ENCODE measurements around the gene NCAPH2. TPM values are rescaled to one million over a fixed set of nuclear protein-coding genes. Genes with fewer than 3 reads are reported as not detected.

The NCAPH2 gene
- total RNA-seq, 4 donors from 2014 or later = 34.0 to 85.8 (median 41.2) TPM

DNA sequence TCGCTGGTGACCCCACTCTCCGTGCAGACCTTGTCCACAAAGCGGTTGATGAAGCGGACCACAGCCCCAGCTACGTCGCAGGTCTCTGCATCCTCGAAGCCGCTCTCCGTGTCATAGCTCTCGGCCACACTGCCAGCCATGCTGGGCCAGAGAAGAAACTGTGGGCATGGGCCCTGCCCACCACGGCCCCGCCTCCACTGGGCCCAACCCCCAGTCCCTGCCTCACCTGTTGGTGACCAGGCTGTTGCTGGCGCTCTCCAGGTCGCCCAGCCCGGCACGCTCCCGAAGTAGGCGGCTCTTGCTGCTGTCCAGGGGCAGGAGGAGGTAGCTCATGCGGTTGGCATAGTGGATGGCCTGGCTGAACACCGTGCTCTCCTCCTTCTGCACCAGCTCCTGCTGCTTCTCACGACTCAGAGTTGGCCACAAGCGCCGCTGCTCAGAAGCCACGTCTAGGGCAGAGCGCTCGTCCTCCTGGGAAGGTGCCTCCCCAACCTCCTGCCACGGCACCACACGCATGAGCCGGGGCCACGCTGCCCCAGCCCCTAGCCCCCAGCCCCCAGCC is 46.0 kb upstream of the NCAPH2 start:
- Histone ChIP-seq H3K4me1 (no peaks in the 10 kb centered on the region), H3K9me3 (no peaks in the 10 kb centered on the region), H3K27ac (no peak overlapping the region), H3K4me3 (no peak overlapping the region), H3K27me3 (no peaks in the 10 kb centered on the region), H3K36me3 (peaks cover 0 to 99% (median 2%) of the 10 kb centered on the region in 3 donors)
- TF ChIP-seq, protein P1, sequence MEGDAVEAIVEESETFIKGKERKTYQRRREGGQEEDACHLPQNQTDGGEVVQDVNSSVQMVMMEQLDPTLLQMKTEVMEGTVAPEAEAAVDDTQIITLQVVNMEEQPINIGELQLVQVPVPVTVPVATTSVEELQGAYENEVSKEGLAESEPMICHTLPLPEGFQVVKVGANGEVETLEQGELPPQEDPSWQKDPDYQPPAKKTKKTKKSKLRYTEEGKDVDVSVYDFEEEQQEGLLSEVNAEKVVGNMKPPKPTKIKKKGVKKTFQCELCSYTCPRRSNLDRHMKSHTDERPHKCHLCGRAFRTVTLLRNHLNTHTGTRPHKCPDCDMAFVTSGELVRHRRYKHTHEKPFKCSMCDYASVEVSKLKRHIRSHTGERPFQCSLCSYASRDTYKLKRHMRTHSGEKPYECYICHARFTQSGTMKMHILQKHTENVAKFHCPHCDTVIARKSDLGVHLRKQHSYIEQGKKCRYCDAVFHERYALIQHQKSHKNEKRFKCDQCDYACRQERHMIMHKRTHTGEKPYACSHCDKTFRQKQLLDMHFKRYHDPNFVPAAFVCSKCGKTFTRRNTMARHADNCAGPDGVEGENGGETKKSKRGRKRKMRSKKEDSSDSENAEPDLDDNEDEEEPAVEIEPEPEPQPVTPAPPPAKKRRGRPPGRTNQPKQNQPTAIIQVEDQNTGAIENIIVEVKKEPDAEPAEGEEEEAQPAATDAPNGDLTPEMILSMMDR (IDR thresholded peaks at IDR 0.05) = no peak
- no peak for DNase-seq

DNA sequence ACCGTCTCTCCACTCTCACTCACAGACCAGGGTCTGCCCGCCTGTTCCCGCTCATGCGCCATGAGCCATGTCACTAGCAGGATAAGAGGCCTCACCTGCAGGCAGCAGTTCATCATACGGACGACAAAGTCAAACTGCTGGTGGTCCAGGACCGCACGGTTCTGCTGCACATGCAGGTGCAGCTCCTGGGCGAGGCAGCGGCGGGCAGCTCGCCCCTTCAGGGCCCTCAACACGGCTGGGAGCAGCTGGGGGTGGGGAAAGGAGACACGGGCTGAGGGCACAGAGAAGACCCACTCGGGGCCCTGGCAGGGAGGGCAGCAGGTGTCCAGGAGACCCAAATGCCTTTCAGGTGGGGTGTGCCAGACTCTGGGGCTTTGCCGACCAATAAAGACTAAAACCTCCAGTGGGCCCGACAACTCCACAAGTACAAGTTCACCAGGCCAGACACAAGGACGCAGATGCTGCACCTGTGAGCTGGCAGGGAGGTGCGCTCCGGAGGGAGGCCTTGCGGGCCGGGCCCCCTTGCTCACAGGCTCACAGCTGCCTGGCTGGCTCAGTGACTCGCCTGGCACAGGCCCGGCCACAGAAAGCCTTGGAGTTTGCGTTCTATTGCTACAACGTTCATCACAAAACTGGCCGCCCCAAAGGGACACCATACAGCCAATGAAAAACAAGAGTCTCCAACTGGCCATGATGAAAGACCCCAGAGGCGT is 44.7 kb upstream of the NCAPH2 start:
- TF ChIP-seq, protein P1 (IDR thresholded peaks at IDR 0.05) = no peak
- no peak for TF ChIP-seq POLR2A (IDR thresholded peaks at IDR 0.05)
- H3K4me3 ChIP-seq = no peak overlapping the region
- H3K36me3 ChIP-seq = peaks cover 0 to 100% (median 2%) of the 10 kb centered on the region in 3 donors
- H3K9me3 ChIP-seq = no peaks in the 10 kb centered on the region
- H3K4me1 ChIP-seq = peaks cover 0 to 7% (median 0%) of the 10 kb centered on the region in 4 donors
- H3K27ac ChIP-seq = no peak overlapping the region
- DNase-seq = no peak
- H3K27me3 ChIP-seq = no peaks in the 10 kb centered on the region

DNA sequence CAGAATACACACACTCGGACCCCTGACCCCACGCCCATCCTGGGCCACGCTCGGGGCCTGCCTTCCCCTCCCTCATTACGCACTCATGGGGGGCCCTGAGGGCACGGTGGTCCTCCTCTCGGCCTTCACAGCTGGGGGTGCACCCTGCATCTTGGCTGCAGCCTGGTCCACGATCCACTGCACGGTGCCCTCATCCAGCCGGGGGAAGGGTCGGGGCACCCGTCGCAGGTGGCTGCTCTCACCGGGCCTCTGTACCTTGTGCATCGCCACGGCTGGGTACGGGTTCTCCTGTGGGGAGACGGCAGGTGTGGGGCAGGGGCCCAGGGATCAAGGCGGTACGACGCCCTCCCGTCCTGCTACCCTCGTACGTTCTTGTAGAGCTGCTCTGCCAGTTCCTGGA is 43.6 kb upstream of the NCAPH2 start:
- H3K4me1 ChIP-seq = peaks cover under 1 to 17% (median 7%) of the 10 kb centered on the region in 4 donors
- H3K9me3 ChIP-seq = no peaks in the 10 kb centered on the region
- no peak for DNase-seq
- H3K36me3 ChIP-seq = peaks cover 0 to 89% (median 2%) of the 10 kb centered on the region in 3 donors
- no peak overlapping the region for H3K27ac ChIP-seq
- no peak for TF ChIP-seq POLR2A (IDR thresholded peaks at IDR 0.05)
- TF ChIP-seq, protein P1 (IDR thresholded peaks at IDR 0.05) = no peak
- H3K27me3 ChIP-seq = no peaks in the 10 kb centered on the region
- no peak overlapping the region for H3K4me3 ChIP-seq

DNA sequence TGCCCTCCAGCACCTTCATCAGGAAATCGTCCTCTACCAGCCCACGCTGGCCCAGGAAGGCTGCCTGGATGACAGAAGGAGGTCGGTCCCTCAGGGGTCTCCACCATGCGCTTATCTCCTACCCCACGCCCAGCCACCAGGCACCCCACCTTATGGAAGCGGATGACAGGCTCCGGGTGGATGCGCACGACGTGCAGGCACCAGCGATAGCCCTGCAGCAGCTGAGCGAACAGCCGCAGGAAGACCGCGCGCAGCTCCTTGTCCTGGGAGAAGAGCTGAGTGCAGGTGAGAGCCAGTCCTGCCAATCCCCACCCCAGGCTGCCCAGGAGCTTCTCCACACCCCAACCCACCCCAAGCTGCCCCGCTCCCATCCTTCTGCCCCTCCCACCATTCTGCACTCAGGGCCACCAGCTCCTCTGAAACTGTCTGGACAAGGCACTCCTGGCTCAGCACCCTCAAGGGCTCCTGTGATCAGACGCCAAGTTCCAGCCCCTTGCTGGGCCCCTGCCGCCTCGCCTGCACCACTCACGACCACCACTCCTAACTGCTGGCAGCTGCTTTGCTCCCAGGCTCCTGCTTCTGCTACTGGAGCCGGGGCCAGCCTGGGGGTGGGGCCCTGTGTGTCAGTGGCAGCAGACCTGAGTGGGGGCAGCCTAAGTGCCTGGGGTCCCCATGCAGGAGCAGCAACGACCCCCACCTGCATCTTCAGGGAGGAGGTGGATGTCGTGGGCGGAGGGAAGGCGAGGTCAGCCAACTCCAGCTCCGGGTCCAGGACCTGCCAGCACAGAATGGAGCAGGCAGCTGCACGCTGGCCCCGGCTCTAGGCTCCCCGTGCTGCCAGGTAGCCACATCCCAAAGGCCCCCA is 42.7 kb upstream of the NCAPH2 start:
- Histone ChIP-seq H3K36me3 (peaks cover 0 to 80% (median 2%) of the 10 kb centered on the region in 3 donors), H3K4me3 (no peak overlapping the region), H3K27ac (no peak overlapping the region), H3K9me3 (no peaks in the 10 kb centered on the region), H3K27me3 (no peaks in the 10 kb centered on the region), H3K4me1 (peaks cover 6 to 24% (median 13%) of the 10 kb centered on the region in 4 donors)
- TF ChIP-seq, protein P1 (IDR thresholded peaks at IDR 0.05) = no peak
- no peak for TF ChIP-seq POLR2A (IDR thresholded peaks at IDR 0.05)
- DNase-seq = no peak

DNA sequence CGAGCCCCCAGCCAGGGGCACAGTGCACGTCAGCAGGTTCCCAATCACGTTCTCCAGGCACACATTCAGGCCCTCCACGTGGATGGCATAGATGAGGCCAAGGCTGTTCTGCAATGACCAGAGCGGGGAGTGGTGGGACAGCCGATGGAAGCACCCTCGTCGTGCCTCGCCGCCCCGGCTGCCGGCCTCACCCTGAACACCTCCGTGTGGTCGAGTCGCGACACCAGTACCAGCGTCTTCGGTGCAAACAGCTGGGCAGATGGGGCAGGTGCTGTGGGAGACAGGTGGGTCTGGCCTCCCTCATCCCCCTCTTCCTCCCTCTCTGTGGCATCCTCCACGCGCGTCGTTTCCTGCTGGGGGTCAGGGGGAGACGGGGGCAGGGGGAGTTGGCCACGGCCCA is 40.7 kb upstream of the NCAPH2 start:
- no peak for DNase-seq
- no peaks in the 10 kb centered on the region for H3K27me3 ChIP-seq
- peaks cover 22 to 45% (median 34%) of the 10 kb centered on the region in 4 donors for H3K4me1 ChIP-seq
- H3K36me3 ChIP-seq = peaks cover 0 to 60% (median 2%) of the 10 kb centered on the region in 3 donors
- H3K4me3 ChIP-seq = no peak overlapping the region
- TF ChIP-seq, protein P1 (IDR thresholded peaks at IDR 0.05) = no peak
- no peak for TF ChIP-seq POLR2A (IDR thresholded peaks at IDR 0.05)
- H3K27ac ChIP-seq = peak overlapping the region in 1 of 4 donors; percentile 90
- H3K9me3 ChIP-seq = no peaks in the 10 kb centered on the region
